ENCODE measurements around the gene ETFDH. TPM values are rescaled to one million over a fixed set of nuclear protein-coding genes. Genes with fewer than 3 reads are reported as not detected.
"Not testable (repeated sequence)": the region's sequence is repeated elsewhere in the genome, so short reads cannot be mapped to it uniquely, and the experiment has no call there.

The ETFDH gene
- total RNA-seq, 1 donor from 2014 or later, result 25.9 TPM

- DNase-seq (ENCODE audit: extremely low spot score, unreplicated experiment), result no peak
- Mint-ChIP-seq H3K9me3 (ENCODE audit: unreplicated experiment) (no peaks in the 10 kb centered on the region), H3K4me3 (ENCODE audit: unreplicated experiment) (no peak overlapping the region)
These were observed 57.8 kb downstream of the ETFDH start for GRCh38 chr4:158729716-158730559.

DNA sequence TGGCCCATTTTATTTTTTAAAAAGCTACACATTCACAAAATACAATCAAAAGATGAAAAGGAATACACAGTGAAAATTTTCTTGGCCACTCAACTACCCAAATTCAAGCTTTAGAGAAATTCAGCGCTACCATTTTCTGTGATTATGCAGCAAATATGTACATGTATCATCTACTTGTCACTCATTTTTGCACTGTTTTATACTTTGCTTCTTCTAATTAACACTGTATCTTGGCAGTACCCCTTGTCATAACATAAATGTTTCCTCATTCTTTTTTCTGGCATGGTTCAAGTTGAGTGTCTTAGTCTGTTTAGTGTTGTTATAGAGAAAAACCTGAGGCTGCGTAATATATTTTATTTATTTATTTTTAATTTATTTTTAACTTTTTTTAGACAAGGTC lies 66.8 kb downstream of the ETFDH start:
- H3K4me3 Mint-ChIP-seq (ENCODE audit: unreplicated experiment), result no peak overlapping the region
- no peak for DNase-seq (ENCODE audit: extremely low spot score, unreplicated experiment)
- H3K36me3 Mint-ChIP-seq (ENCODE audit: unreplicated experiment), result no peaks in the 10 kb centered on the region
- no peaks in the 10 kb centered on the region for H3K9me3 Mint-ChIP-seq (ENCODE audit: unreplicated experiment)
- no peaks in the 10 kb centered on the region for H3K4me1 Mint-ChIP-seq (ENCODE audit: unreplicated experiment)
- no peak overlapping the region for H3K27ac Mint-ChIP-seq (ENCODE audit: unreplicated experiment)
- peaks cover 5% of the 10 kb centered on the region for H3K27me3 Mint-ChIP-seq (ENCODE audit: unreplicated experiment)
- TF ChIP-seq CTCF (IDR thresholded peaks at IDR 0.05), result no peak

More at GRCh38 chr4:158729716-158730559, 57.8 kb downstream of the ETFDH start:
- Mint-ChIP-seq H3K36me3 (ENCODE audit: unreplicated experiment) (no peaks in the 10 kb centered on the region), H3K27me3 (ENCODE audit: unreplicated experiment) (peaks cover 47% of the 10 kb centered on the region), H3K27ac (ENCODE audit: unreplicated experiment) (no peak overlapping the region), H3K4me1 (ENCODE audit: unreplicated experiment) (peaks cover 1% of the 10 kb centered on the region)
- peak; percentile 94 for TF ChIP-seq CTCF (IDR thresholded peaks at IDR 0.05)

DNA sequence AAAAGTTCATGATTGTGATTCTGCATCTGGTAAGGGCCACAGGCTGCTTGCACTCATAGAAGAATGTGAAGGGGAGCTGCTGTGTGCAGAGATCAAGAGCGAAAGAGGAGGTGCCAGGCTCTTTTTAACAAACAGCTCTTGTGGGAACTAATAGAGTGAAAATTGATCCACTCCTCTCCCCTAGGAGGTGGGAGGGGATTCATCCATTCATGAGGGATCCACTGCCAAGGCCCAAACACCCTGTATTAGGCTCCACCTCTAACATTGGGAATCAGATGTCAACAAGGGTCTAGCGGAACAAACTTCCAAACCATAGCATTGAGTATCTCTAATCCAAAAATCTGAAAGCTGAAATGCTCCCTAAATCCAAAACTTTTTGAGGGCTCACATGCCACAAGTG lies 67.5 kb downstream of the ETFDH start:
- no peak overlapping the region for H3K4me3 Mint-ChIP-seq (ENCODE audit: unreplicated experiment)
- H3K36me3 Mint-ChIP-seq (ENCODE audit: unreplicated experiment), result no peaks in the 10 kb centered on the region
- TF ChIP-seq CTCF (IDR thresholded peaks at IDR 0.05), result no peak
- DNase-seq (ENCODE audit: extremely low spot score, unreplicated experiment), result no peak
- peaks cover 5% of the 10 kb centered on the region for H3K27me3 Mint-ChIP-seq (ENCODE audit: unreplicated experiment)
- H3K4me1 Mint-ChIP-seq (ENCODE audit: unreplicated experiment), result no peaks in the 10 kb centered on the region
- H3K9me3 Mint-ChIP-seq (ENCODE audit: unreplicated experiment), result no peaks in the 10 kb centered on the region
- no peak overlapping the region for H3K27ac Mint-ChIP-seq (ENCODE audit: unreplicated experiment)

DNA sequence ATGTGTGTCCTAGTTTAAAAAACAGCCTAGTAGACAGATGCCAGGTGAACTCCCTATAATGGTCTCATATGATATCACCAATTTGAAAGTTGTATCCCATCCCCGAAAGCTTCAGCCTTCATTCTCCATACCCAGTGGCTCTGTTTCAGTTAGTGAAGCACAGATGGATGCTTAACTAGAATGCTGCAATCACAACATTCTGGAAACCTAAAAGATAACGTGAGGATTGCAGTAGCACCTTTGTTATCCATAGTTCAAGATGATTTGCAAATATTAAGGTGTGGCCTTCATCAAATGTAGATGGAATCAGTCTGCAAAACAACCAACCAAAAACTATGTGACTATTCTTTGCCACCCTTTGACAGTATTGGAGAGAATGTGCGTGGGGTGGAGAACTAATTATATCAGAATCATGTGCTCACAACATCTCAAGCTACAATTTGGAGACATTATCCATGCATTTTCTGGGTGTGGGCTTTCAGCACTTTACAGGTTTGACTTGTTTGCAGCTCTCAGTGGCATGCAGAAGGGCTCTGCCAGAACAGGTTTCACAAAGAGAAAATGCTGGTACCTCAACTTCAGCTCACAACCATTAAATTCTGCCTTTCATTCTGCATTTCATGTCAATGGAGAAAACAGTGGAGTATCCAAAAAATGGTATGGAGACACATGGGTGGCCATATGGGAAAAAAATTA lies 69.4 kb downstream of the ETFDH start:
- Mint-ChIP-seq H3K27me3 (ENCODE audit: unreplicated experiment) (peaks cover 5% of the 10 kb centered on the region), H3K36me3 (ENCODE audit: unreplicated experiment) (no peaks in the 10 kb centered on the region), H3K4me1 (ENCODE audit: unreplicated experiment) (no peaks in the 10 kb centered on the region), H3K9me3 (ENCODE audit: unreplicated experiment) (no peaks in the 10 kb centered on the region), H3K27ac (ENCODE audit: unreplicated experiment) (no peak overlapping the region), H3K4me3 (ENCODE audit: unreplicated experiment) (no peak overlapping the region)
- TF ChIP-seq CTCF (IDR thresholded peaks at IDR 0.05), result no peak
- no peak for DNase-seq (ENCODE audit: extremely low spot score, unreplicated experiment)

GRCh38 chr4:158746537-158746936 lies 74.4 kb downstream of the ETFDH start:
- not testable (repeated sequence) for H3K4me3 Mint-ChIP-seq (ENCODE audit: unreplicated experiment); H3K36me3 Mint-ChIP-seq (ENCODE audit: unreplicated experiment); DNase-seq (ENCODE audit: extremely low spot score, unreplicated experiment); H3K27ac Mint-ChIP-seq (ENCODE audit: unreplicated experiment); H3K9me3 Mint-ChIP-seq (ENCODE audit: unreplicated experiment); H3K4me1 Mint-ChIP-seq (ENCODE audit: unreplicated experiment); H3K27me3 Mint-ChIP-seq (ENCODE audit: unreplicated experiment)
